IMR-90 (cell line): ENCODE data around the gene EPHA6. TPM values are rescaled to one million over a fixed set of nuclear protein-coding genes. Genes with fewer than 3 reads are reported as not detected.

Experiments
- ATAC-seq: fragments of 200-7000 bp; cut with Tn5 transposase; 2 replicates; pipeline ENCODE4 v1.9.1; 2020; ENCODE audit warnings: low read depth, mild to moderate bottlenecking, moderate library complexity
- BruUV-seq: library from RNA; stranded (reverse); fragments of 400-500 nt; replicated peaks from 2 replicates; lab custom pipeline; 2021; lab: Mats Ljungman, UMichigan
- CTCF ChIA-PET: fragments of 300-600 bp; formaldehyde crosslinking; extraction: SDS; loops from one replicate; lab custom pipeline; 2021; ENCODE audit warnings: antibody characterized with exemption; lab: Yijun Ruan, JAX
- POLR2A ChIA-PET: fragments of 300-600 bp; sonication (Branson Sonifier 250); formaldehyde crosslinking; loops from one replicate; lab custom pipeline; 2022; ENCODE audit warnings: antibody characterized with exemption; ENCODE audit not compliant: unreplicated experiment; lab: Charles Lee
- DNase-seq: peaks from one replicate; pipeline ENCODE4 v3.0.0; 2013
- H2AFZ ChIP-seq: replicated peaks from 2 replicates; pipeline ENCODE3; 2013; ENCODE audit warnings: low read length, mild to moderate bottlenecking; ENCODE audit not compliant: poor library complexity
- H2AK5ac ChIP-seq: 2 replicates; pipeline ENCODE4 v1.6.1; 2013; ENCODE audit warnings: low read depth, low read length, inconsistent platforms
- H2AK9ac ChIP-seq: replicated peaks from 2 replicates; pipeline ENCODE3; 2013; ENCODE audit warnings: mild to moderate bottlenecking, low read depth, low read length, moderate library complexity; ENCODE audit not compliant: poor library complexity
- H2BK120ac ChIP-seq: 2 replicates; pipeline ENCODE4 v1.6.1; 2013; ENCODE audit warnings: low read depth, low read length, inconsistent platforms
- H2BK15ac ChIP-seq: 3 replicates; pipeline ENCODE4 v1.6.1; 2013; ENCODE audit warnings: low read depth, low read length, inconsistent platforms
- H2BK20ac ChIP-seq: 2 replicates; pipeline ENCODE4 v1.6.1; 2013; ENCODE audit warnings: low read depth, mild to moderate bottlenecking, inconsistent platforms, low read length, moderate library complexity
- H2BK5ac ChIP-seq: 2 replicates; pipeline ENCODE4 v1.6.1; 2013; ENCODE audit warnings: mild to moderate bottlenecking, low read depth, low read length, inconsistent platforms; ENCODE audit not compliant: poor library complexity, severe bottlenecking
- H3K14ac ChIP-seq: replicated peaks from 2 replicates; pipeline ENCODE4 v1.6.1; 2013; ENCODE audit warnings: low read depth, low read length, inconsistent platforms
- H3K18ac ChIP-seq: 2 replicates; pipeline ENCODE4 v1.6.1; 2013; ENCODE audit warnings: low read depth, low read length, control low read depth
- H3K23ac ChIP-seq: 2 replicates; pipeline ENCODE4 v1.6.1; 2013; ENCODE audit warnings: low read depth, low read length, inconsistent platforms
- H3K27ac ChIP-seq: 2 replicates; pipeline ENCODE4 v1.5.1; 2013; ENCODE audit warnings: mild to moderate bottlenecking, control low read depth, low read length; ENCODE audit not compliant: insufficient read depth
- H3K27me3 ChIP-seq: 2 replicates; pipeline ENCODE4 v1.6.1; 2013; ENCODE audit warnings: low read length; ENCODE audit not compliant: control insufficient read depth, insufficient read depth
- H3K36me3 ChIP-seq: 2 replicates; pipeline ENCODE4 v1.6.1; 2013; ENCODE audit warnings: low read length, mixed read lengths; ENCODE audit not compliant: control insufficient read depth, insufficient read depth
- H3K4ac ChIP-seq: 2 replicates; pipeline ENCODE4 v1.6.1; 2013; ENCODE audit warnings: low read depth, low read length, inconsistent platforms
- H3K4me1 ChIP-seq: 2 replicates; pipeline ENCODE4 v1.6.1; 2013; ENCODE audit warnings: low read length, mixed read lengths; ENCODE audit not compliant: control insufficient read depth, insufficient read depth
- H3K4me2 ChIP-seq: 2 replicates; pipeline ENCODE4 v1.6.1; 2013; ENCODE audit warnings: low read depth, mild to moderate bottlenecking, control low read depth, low read length, moderate library complexity
- H3K4me3 ChIP-seq: 2 replicates; pipeline ENCODE4 v1.5.1; 2013; ENCODE audit warnings: low read depth, mild to moderate bottlenecking, control low read depth, low read length, moderate library complexity; ENCODE audit not compliant: insufficient read depth
- H3K56ac ChIP-seq: 2 replicates; pipeline ENCODE4 v1.6.1; 2013; ENCODE audit warnings: low read length, inconsistent platforms; ENCODE audit not compliant: insufficient read depth; ENCODE audit errors: extremely low read depth
- H3K79me1 ChIP-seq, 2 experiments: 2 replicates each; pipeline ENCODE4 v1.6.1; 2013; ENCODE audit warnings: low read length in 2 of 2, inconsistent platforms in 1 of 2, low read depth in 1 of 2
- H3K9ac ChIP-seq: 2 replicates; pipeline ENCODE4 v1.6.1; 2013; ENCODE audit warnings: low read depth, low read length, control low read depth
- H3K9me1 ChIP-seq: 2 replicates; pipeline ENCODE4 v1.6.1; 2013; ENCODE audit warnings: low read length, inconsistent platforms; ENCODE audit not compliant: insufficient read depth
- H3K9me3 ChIP-seq: 2 replicates; pipeline ENCODE4 v1.6.1; 2013; ENCODE audit warnings: low read length; ENCODE audit not compliant: control insufficient read depth, insufficient read depth
- H4K20me1 ChIP-seq: 2 replicates; pipeline ENCODE4 v1.6.1; 2013; ENCODE audit warnings: low read length, inconsistent platforms; ENCODE audit not compliant: insufficient read depth
- H4K5ac ChIP-seq: 2 replicates; pipeline ENCODE4 v1.6.1; 2013; ENCODE audit warnings: mild to moderate bottlenecking, low read depth, low read length, control low read depth
- H4K8ac ChIP-seq, 2 experiments: 2 replicates each; pipeline ENCODE4 v1.6.1; 2013; ENCODE audit warnings: low read depth in 2 of 2, low read length in 2 of 2, control low read depth in 1 of 2, inconsistent platforms in 1 of 2
- H4K91ac ChIP-seq: 2 replicates; pipeline ENCODE4 v1.6.1; 2013; ENCODE audit warnings: low read depth, low read length, inconsistent platforms; ENCODE audit not compliant: insufficient read depth
- BHLHE40 ChIP-seq: fragments of 150-350 bp; IDR thresholded peaks from 2 replicates; pipeline ENCODE4 v1.6.1; 2016; ENCODE audit warnings: mild to moderate bottlenecking, low read depth, low read length
- CEBPB ChIP-seq: IDR thresholded peaks from 2 replicates; pipeline ENCODE4 v1.6.1; 2012; ENCODE audit warnings: low read depth, low read length, improper control_type of control experiment
- CHD1 ChIP-seq: IDR thresholded peaks from 2 replicates; pipeline ENCODE4 v1.6.1; 2012; ENCODE audit warnings: low read depth, low read length, improper control_type of control experiment
- CTCF ChIP-seq: conservative IDR thresholded peaks from 2 replicates; pipeline ENCODE4 v1.5.1; 2012; ENCODE audit warnings: mild to moderate bottlenecking, low read depth, low read length, improper control_type of control experiment
- ELK1 ChIP-seq: fragments of 150-350 bp; IDR thresholded peaks from 2 replicates; pipeline ENCODE4 v1.6.1; 2016; ENCODE audit warnings: low read depth, mild to moderate bottlenecking, low read length, moderate library complexity, borderline replicate concordance
- FOS ChIP-seq: fragments of 150-350 bp; IDR thresholded peaks from 2 replicates; pipeline ENCODE4 v1.6.1; 2016; ENCODE audit warnings: low read depth, low read length
- MAFK ChIP-seq: IDR thresholded peaks from 2 replicates; pipeline ENCODE4 v1.6.1; 2012; ENCODE audit warnings: low read depth, low read length, improper control_type of control experiment
- MAZ ChIP-seq: IDR thresholded peaks from 2 replicates; pipeline ENCODE4 v1.6.1; 2012; ENCODE audit warnings: low read depth, mild to moderate bottlenecking, low read length, improper control_type of control experiment, moderate library complexity, borderline replicate concordance
- MXI1 ChIP-seq: IDR thresholded peaks from 2 replicates; pipeline ENCODE4 v1.6.1; 2012; ENCODE audit warnings: low read depth, mild to moderate bottlenecking, low read length, moderate library complexity, borderline replicate concordance
- NFE2L2 ChIP-seq: fragments of 150-350 bp; IDR thresholded peaks from 2 replicates; pipeline ENCODE4 v1.6.1; 2016; ENCODE audit warnings: low read depth, mild to moderate bottlenecking, low read length
- POLR2A ChIP-seq: IDR thresholded peaks from 2 replicates; pipeline ENCODE4 v1.6.1; 2012; ENCODE audit warnings: mild to moderate bottlenecking, low read depth, low read length
- RAD21 ChIP-seq: IDR thresholded peaks from 2 replicates; pipeline ENCODE4 v1.6.1; 2012; ENCODE audit warnings: low read length, improper control_type of control experiment
- RCOR1 ChIP-seq: IDR thresholded peaks from 2 replicates; pipeline ENCODE4 v1.6.1; 2012; ENCODE audit warnings: mild to moderate bottlenecking, low read length, improper control_type of control experiment; ENCODE audit not compliant: insufficient replicate concordance
- RFX5 ChIP-seq: IDR thresholded peaks from 2 replicates; pipeline ENCODE4 v1.8.0; 2012; ENCODE audit warnings: low read depth, mild to moderate bottlenecking, low read length, moderate library complexity
- SMC3 ChIP-seq: fragments of 150-350 bp; IDR thresholded peaks from 2 replicates; pipeline ENCODE4 v1.6.1; 2016; ENCODE audit warnings: low read depth, mild to moderate bottlenecking, antibody characterized with exemption, low read length, moderate library complexity
- USF2 ChIP-seq: fragments of 150-350 bp; IDR thresholded peaks from 2 replicates; pipeline ENCODE4 v1.6.1; 2017; ENCODE audit warnings: mild to moderate bottlenecking, antibody characterized with exemption, low read length, low read depth
- dilution Hi-C: fragments of 300-500 bp; cut with HindIII; formaldehyde crosslinking; loops from one replicate; pipeline ENCODE4 v1.14.3; 2018; ENCODE audit warnings: low sequenced_read_pairs; ENCODE audit not compliant: unreplicated experiment
- in situ Hi-C: fragments of 300-500 bp; cut with MboI; formaldehyde crosslinking; loops from 3 replicates; pipeline ENCODE4 v1.14.3; 2019; ENCODE audit warnings: low sequenced_read_pairs, inconsistent platforms, mixed read lengths
- intact Hi-C: fragments of 100-400 bp; cut with micrococcal nuclease; formaldehyde crosslinking; loops from 2 replicates; pipeline ENCODE4 v1.10.0; 2022
- polyA plus RNA-seq, 3 experiments: library from polyadenylated mRNA; depleted of rRNA; stranded (reverse); fragments of >200 nt; gene quantifications; 2 replicates each; pipeline ENCODE4 v1.2.3, GENCODE V29; 2012; ENCODE audit warnings: low replicate concordance in 1 of 3
- total RNA-seq: library from RNA; depleted of rRNA; stranded (reverse); fragments of >200 nt; gene quantifications from 2 replicates; pipeline ENCODE4 v1.2.3, GENCODE V29; 2012

EPHA6 gene
- total and polyA plus RNA-seq, 2 of the 4 experiments (the other 2 are of a cell fraction): not detected

DNA sequence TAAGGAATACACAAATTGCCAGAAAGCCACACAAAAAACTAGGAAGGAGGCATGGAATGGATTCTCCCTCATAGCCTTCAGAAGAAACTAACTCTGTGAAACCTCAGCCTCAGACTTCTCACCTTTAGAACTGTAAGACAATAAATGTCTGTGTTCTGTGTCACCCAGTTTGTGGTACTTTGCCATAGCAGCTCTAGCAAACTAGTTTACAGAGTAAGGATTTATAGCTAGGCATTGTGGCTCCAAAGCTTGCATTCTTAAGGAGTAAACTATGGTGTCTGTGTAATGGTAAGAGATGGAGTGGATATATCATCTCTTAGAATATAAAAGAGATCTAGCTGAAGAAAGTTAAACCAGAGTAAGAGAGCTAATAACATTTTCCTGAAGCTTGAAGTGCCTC lies 18.9 kb downstream of the EPHA6 start:
- H3K4me1 ChIP-seq: no peaks in the 10 kb centered on the region
- H3K4me2 ChIP-seq: no peak overlapping the region
- H3K4ac ChIP-seq: no peak overlapping the region
- no peak overlapping the region for H3K9ac ChIP-seq
- no peak overlapping the region for H3K18ac ChIP-seq
- no peak overlapping the region for H3K27ac ChIP-seq
- no peak overlapping the region for H4K8ac ChIP-seq
- no peaks in the 10 kb centered on the region for H3K27me3 ChIP-seq
- H3K4me3 ChIP-seq: no peak overlapping the region
- no peak overlapping the region for H2AFZ ChIP-seq
- ATAC-seq (no peak), DNase-seq (no peak)
- H3K23ac ChIP-seq: no peak overlapping the region
- no peak overlapping the region for H2AK9ac ChIP-seq
- intact Hi-C loops: no loop called here
- no peak overlapping the region for H2AK5ac ChIP-seq
- H3K36me3 ChIP-seq: no peaks in the 10 kb centered on the region
- H2BK120ac ChIP-seq: no peak overlapping the region
- BruUV-seq: no TSS peak
- CTCF ChIA-PET: no interaction called here
- H2BK20ac ChIP-seq: no peak overlapping the region
- H4K5ac ChIP-seq: no peak overlapping the region
- H3K79me1 ChIP-seq: no peaks in the 10 kb centered on the region
- in situ Hi-C loops: no loop called here
- H2BK5ac ChIP-seq: no peak overlapping the region
- POLR2A ChIA-PET: no interaction called here
- H3K9me3 ChIP-seq: no peaks in the 10 kb centered on the region
- dilution Hi-C loops: no loop called here
- H3K9me1 ChIP-seq: no peaks in the 10 kb centered on the region
- no peak overlapping the region for H3K14ac ChIP-seq
- no peak overlapping the region for H3K56ac ChIP-seq
- no peak overlapping the region for H4K91ac ChIP-seq
- no peaks in the 10 kb centered on the region for H4K20me1 ChIP-seq
- TF ChIP-seq MXI1: no peak
- TF ChIP-seq RFX5: no peak
- TF ChIP-seq CHD1: no peak
- TF ChIP-seq POLR2A: no peak
- no peak for TF ChIP-seq USF2
- TF ChIP-seq CEBPB: no peak
- TF ChIP-seq RCOR1: no peak
- no peak for TF ChIP-seq NFE2L2
- no peak for TF ChIP-seq CTCF
- TF ChIP-seq FOS: no peak
- no peak for TF ChIP-seq ELK1
- no peak for TF ChIP-seq MAZ
- no peak for TF ChIP-seq RAD21
- TF ChIP-seq SMC3: no peak
- TF ChIP-seq MAFK: no peak
- no peak for TF ChIP-seq BHLHE40
- H2BK15ac ChIP-seq: no peak overlapping the region
